Erythroblast (primary cell): ENCODE results near the gene CCDC187.

Source experiments
- GATA1 ChIP-seq: IDR thresholded peaks from 2 replicates; pipeline ENCODE4 v1.6.1; 2011; ENCODE audit warnings: low read depth, mild to moderate bottlenecking, control low read depth, low read length, moderate library complexity
- POLR2A ChIP-seq: IDR thresholded peaks from 2 replicates; pipeline ENCODE4 v1.6.1; 2011; ENCODE audit warnings: mild to moderate bottlenecking, low read length

DNA sequence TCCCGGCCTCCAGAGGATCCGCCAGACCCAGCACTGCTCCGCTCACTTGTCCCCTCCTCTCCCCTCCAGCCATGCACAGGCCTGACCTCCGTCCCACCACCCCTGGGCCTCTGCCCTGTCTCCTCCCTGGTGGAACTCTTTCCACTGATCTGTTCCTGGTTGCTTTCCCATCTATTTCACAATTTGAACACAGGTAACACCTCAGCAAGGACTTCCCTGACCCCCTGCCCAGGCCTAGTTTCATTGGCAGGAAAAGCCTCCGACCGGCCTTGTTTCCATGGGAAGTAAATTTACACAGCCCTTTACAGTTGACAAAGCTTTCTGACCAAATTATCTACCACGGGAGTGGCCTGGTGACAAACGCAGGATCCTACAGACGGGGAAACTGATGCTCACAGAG lies 73.1 kb downstream of the CCDC187 start:
- TF ChIP-seq POLR2A (no peak), GATA1 (no peak)
